K562 (cell line): ENCODE data around the gene KISS1R. TPM values are rescaled to one million over a fixed set of nuclear protein-coding genes. Genes with fewer than 3 reads are reported as not detected.

Source experiments
- ARHGAP35 ChIP-seq: fragments of 450-650 bp; IDR thresholded peaks from 2 replicates; pipeline ENCODE4 v1.6.1; 2018; ENCODE audit not compliant: partially characterized antibody
- CXXC5 ChIP-seq: fragments of 250-450 bp; sonication (Bioruptor Pico); IDR thresholded peaks from 2 replicates; pipeline ENCODE4 v1.8.0; 2022; ENCODE audit warnings: inconsistent platforms, mild to moderate bottlenecking, moderate library complexity
- ETV1 ChIP-seq: fragments of 450-650 bp; conservative IDR thresholded peaks from 2 replicates; pipeline ENCODE4 v1.6.1; 2016; ENCODE audit warnings: missing genetic modification characterization, control low read depth, low read depth, missing compliant biosample characterization
- GATA2 ChIP-seq: sonication (generic); formaldehyde crosslinking; IDR thresholded peaks from 2 replicates; pipeline ENCODE4 v1.4.0; 2020; ENCODE audit warnings: mild to moderate bottlenecking, missing genetic modification reagents
- GTF2F1 ChIP-seq: IDR thresholded peaks from 2 replicates; pipeline ENCODE4 v1.6.1; 2011; ENCODE audit warnings: low read depth, low read length, improper control_type of control experiment
- HDAC1 ChIP-seq, 2 experiments: fragments of 450-650 bp; IDR thresholded peaks; 2 replicates each; pipeline ENCODE4 v1.6.1; 2016 to 2017; ENCODE audit warnings: inconsistent platforms in 1 of 2, mild to moderate bottlenecking in 1 of 2, moderate library complexity in 1 of 2
- IFI16 ChIP-seq: fragments of 250-450 bp; sonication (Bioruptor Pico); IDR thresholded peaks from 2 replicates; pipeline ENCODE4 v2.1.2; 2022; ENCODE audit warnings: mild to moderate bottlenecking, inconsistent platforms
- KLF10 ChIP-seq: fragments of 250-450 bp; sonication (Bioruptor Pico); IDR thresholded peaks from 2 replicates; pipeline ENCODE4 v1.6.1; 2021; ENCODE audit warnings: matching md5 sums
- PHTF2 ChIP-seq: fragments of 250-450 bp; sonication (Bioruptor Pico); IDR thresholded peaks from 2 replicates; pipeline ENCODE4 v1.5.0; 2021; ENCODE audit warnings: mild to moderate bottlenecking
- PML ChIP-seq: IDR thresholded peaks from 2 replicates; pipeline ENCODE4 v1.6.1; 2012; ENCODE audit warnings: low read length, inconsistent platforms
- POLR2A ChIP-seq: fragments of 450-650 bp; conservative IDR thresholded peaks from 2 replicates; pipeline ENCODE4 v1.6.1; 2016
- POLR2G ChIP-seq: fragments of 200-400 bp; formaldehyde crosslinking; IDR thresholded peaks from 2 replicates; pipeline ENCODE4 v1.6.1; 2017; ENCODE audit warnings: low read depth, mild to moderate bottlenecking, antibody characterized with exemption, low read length, moderate library complexity
- RFX1 ChIP-seq: fragments of 450-650 bp; IDR thresholded peaks from 2 replicates; pipeline ENCODE4 v1.6.1; 2016; ENCODE audit warnings: mild to moderate bottlenecking, moderate library complexity
- TAF1 ChIP-seq: IDR thresholded peaks from 2 replicates; pipeline ENCODE4 v1.6.1; 2011; ENCODE audit warnings: mild to moderate bottlenecking, low read length, moderate library complexity; ENCODE audit not compliant: insufficient read depth, control insufficient read depth, severe bottlenecking; ENCODE audit errors: extremely low read depth
- ZC3H11A ChIP-seq: IDR thresholded peaks from 2 replicates; pipeline ENCODE4 v1.6.1; 2012; ENCODE audit warnings: low read depth, low read length, improper control_type of control experiment
- ZNF217 ChIP-seq: sonication (generic); formaldehyde crosslinking; IDR thresholded peaks from 2 replicates; pipeline ENCODE4 v1.8.0; 2022; ENCODE audit warnings: mild to moderate bottlenecking, missing genetic modification reagents
- ZNF445 ChIP-seq: fragments of 250-450 bp; sonication (Bioruptor Pico); IDR thresholded peaks from 2 replicates; pipeline ENCODE4 v1.4.0; 2020; ENCODE audit warnings: low read depth, mild to moderate bottlenecking, moderate library complexity
- ZNF79 ChIP-seq: fragments of 250-450 bp; sonication (Bioruptor Pico); IDR thresholded peaks from 2 replicates; pipeline ENCODE4 v1.4.0; 2020; ENCODE audit warnings: low read depth, mild to moderate bottlenecking, moderate library complexity
- polyA plus RNA-seq, 8 experiments: library from polyadenylated mRNA; depleted of rRNA in 4 of 8; stranded (reverse) in 5 of 8; unstranded in 3 of 8; fragments of >200 nt; fragmentation: Nextera tagmentation in 2 of 8; fragmentation: Illumina TruSeq in 1 of 8; extraction: Ambion mirVana in 2 of 8; extraction: Trizol in 1 of 8; gene quantifications; 2 replicates each; pipeline versions ENCODE4 v1.2.1 to v1.2.3, GENCODE V29; 2011 to 2014; ENCODE audit warnings: inconsistent platforms in 1 of 8, missing spikeins in 1 of 8
- total RNA-seq, 7 experiments: library from RNA; depleted of rRNA in 6 of 7; stranded (reverse); fragments of >200 nt in 6 of 7; fragmentation: Illumina TruSeq in 2 of 7; extraction: Trizol in 2 of 7; gene quantifications; 2 replicates each; pipeline versions ENCODE4 v1.2.1 to v1.2.3, GENCODE V29; 2011 to 2021; ENCODE audit warnings: low replicate concordance in 1 of 7
- TF ChIP-seq, protein P1 (sequence below): sonication (generic); formaldehyde crosslinking; IDR thresholded peaks from 2 replicates; pipeline ENCODE4 v1.8.0; 2022; ENCODE audit warnings: mild to moderate bottlenecking, missing genetic modification reagents
- TF ChIP-seq, protein P2 (sequence below): fragments of 250-450 bp; sonication (Bioruptor Pico); IDR thresholded peaks from 2 replicates; pipeline ENCODE4 v1.5.0; 2022; ENCODE audit warnings: mild to moderate bottlenecking
- TF ChIP-seq, protein P3 (sequence below): fragments of 200-800 bp; sonication (Bioruptor generic); IDR thresholded peaks from 2 replicates; pipeline ENCODE4 v1.6.1; 2017; ENCODE audit warnings: missing genetic modification characterization, missing compliant biosample characterization

Gene KISS1R
- total and polyA plus RNA-seq, 9 of the 15 experiments (the other 6 are each of a cell fraction or from before 2014, with no cell fraction given), result 0.37 to 39.4 (median 2.0) TPM

DNA sequence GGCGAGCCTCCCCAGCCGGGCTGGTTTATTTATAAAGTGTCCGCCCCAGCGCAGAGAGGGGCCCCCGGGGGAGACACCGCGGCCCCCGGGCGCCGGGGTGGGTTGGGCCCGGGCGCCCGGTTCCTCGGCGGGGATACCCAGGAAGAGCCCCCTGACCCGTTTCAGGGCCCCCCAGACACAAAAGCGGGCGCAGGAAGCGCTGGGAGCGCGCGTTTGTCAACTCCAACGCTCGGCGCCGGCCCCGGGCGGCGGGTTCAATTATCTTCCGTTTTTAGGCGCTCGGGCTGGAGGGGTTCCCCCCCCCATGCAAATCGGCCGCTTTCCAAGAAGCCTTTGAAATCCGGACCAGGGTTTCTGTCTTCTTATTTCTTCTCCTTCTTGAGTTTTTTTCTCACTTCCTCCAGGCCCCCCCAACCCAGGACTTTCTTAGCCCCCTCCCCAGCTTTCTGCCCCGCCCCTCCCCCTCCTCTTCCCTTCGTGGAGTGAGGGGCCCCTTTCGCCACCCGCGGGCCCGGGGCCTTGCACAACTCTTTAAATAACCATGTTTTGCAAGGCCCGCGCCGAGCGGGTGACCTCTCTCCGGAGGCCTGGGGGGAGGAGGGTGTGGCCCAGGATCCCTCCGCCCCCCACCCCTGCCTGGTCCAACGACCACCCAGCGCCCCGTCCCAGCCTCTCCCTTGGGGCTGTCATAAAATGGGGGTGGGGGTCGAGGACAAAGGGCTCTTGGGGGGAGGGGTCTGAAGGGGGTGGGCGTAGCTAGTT lies 9.6 kb downstream of the KISS1R start (continued):
- TF ChIP-seq, protein P1, sequence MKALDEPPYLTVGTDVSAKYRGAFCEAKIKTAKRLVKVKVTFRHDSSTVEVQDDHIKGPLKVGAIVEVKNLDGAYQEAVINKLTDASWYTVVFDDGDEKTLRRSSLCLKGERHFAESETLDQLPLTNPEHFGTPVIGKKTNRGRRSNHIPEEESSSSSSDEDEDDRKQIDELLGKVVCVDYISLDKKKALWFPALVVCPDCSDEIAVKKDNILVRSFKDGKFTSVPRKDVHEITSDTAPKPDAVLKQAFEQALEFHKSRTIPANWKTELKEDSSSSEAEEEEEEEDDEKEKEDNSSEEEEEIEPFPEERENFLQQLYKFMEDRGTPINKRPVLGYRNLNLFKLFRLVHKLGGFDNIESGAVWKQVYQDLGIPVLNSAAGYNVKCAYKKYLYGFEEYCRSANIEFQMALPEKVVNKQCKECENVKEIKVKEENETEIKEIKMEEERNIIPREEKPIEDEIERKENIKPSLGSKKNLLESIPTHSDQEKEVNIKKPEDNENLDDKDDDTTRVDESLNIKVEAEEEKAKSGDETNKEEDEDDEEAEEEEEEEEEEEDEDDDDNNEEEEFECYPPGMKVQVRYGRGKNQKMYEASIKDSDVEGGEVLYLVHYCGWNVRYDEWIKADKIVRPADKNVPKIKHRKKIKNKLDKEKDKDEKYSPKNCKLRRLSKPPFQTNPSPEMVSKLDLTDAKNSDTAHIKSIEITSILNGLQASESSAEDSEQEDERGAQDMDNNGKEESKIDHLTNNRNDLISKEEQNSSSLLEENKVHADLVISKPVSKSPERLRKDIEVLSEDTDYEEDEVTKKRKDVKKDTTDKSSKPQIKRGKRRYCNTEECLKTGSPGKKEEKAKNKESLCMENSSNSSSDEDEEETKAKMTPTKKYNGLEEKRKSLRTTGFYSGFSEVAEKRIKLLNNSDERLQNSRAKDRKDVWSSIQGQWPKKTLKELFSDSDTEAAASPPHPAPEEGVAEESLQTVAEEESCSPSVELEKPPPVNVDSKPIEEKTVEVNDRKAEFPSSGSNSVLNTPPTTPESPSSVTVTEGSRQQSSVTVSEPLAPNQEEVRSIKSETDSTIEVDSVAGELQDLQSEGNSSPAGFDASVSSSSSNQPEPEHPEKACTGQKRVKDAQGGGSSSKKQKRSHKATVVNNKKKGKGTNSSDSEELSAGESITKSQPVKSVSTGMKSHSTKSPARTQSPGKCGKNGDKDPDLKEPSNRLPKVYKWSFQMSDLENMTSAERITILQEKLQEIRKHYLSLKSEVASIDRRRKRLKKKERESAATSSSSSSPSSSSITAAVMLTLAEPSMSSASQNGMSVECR (CRISPR knock-in tag), result no peak
- TF ChIP-seq GTF2F1 (no peak), ZNF79 (no peak), ZNF445 (CRISPR knock-in tag) (no peak), HDAC1 (IDR thresholded peaks at IDR 0.05) (no peak), GATA2 (CRISPR knock-in tag) (no peak), RFX1 (no peak), PML (no peak), KLF10 (CRISPR knock-in tag) (no peak), POLR2A (no peak), IFI16 (CRISPR knock-in tag) (no peak), ZC3H11A (no peak), ZNF217 (CRISPR knock-in tag) (no peak), PHTF2 (no peak), ARHGAP35 (no peak), ETV1 (no peak), POLR2G (0 out of 2 replicates have a peak, but pooled peaks have one; percentile 18), TAF1 (peak; percentile 22), CXXC5 (CRISPR knock-in tag) (peak; percentile 37; the same call in 1 of the 2 replicates)
- TF ChIP-seq, protein P2, sequence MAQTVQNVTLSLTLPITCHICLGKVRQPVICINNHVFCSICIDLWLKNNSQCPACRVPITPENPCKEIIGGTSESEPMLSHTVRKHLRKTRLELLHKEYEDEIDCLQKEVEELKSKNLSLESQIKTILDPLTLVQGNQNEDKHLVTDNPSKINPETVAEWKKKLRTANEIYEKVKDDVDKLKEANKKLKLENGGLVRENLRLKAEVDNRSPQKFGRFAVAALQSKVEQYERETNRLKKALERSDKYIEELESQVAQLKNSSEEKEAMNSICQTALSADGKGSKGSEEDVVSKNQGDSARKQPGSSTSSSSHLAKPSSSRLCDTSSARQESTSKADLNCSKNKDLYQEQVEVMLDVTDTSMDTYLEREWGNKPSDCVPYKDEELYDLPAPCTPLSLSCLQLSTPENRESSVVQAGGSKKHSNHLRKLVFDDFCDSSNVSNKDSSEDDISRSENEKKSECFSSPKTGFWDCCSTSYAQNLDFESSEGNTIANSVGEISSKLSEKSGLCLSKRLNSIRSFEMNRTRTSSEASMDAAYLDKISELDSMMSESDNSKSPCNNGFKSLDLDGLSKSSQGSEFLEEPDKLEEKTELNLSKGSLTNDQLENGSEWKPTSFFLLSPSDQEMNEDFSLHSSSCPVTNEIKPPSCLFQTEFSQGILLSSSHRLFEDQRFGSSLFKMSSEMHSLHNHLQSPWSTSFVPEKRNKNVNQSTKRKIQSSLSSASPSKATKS (CRISPR knock-in tag), result no peak
- TF ChIP-seq, protein P3, sequence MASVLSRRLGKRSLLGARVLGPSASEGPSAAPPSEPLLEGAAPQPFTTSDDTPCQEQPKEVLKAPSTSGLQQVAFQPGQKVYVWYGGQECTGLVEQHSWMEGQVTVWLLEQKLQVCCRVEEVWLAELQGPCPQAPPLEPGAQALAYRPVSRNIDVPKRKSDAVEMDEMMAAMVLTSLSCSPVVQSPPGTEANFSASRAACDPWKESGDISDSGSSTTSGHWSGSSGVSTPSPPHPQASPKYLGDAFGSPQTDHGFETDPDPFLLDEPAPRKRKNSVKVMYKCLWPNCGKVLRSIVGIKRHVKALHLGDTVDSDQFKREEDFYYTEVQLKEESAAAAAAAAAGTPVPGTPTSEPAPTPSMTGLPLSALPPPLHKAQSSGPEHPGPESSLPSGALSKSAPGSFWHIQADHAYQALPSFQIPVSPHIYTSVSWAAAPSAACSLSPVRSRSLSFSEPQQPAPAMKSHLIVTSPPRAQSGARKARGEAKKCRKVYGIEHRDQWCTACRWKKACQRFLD (CRISPR knock-in tag), result peak; percentile 4; the same call in 1 of the 2 replicates
